ENCODE measurements around the gene HES2. TPM values are rescaled to one million over a fixed set of nuclear protein-coding genes. Genes with fewer than 3 reads are reported as not detected.

HES2 gene
- total RNA-seq, 1 experiment from 2014 or later, result 1.2 TPM

DNA sequence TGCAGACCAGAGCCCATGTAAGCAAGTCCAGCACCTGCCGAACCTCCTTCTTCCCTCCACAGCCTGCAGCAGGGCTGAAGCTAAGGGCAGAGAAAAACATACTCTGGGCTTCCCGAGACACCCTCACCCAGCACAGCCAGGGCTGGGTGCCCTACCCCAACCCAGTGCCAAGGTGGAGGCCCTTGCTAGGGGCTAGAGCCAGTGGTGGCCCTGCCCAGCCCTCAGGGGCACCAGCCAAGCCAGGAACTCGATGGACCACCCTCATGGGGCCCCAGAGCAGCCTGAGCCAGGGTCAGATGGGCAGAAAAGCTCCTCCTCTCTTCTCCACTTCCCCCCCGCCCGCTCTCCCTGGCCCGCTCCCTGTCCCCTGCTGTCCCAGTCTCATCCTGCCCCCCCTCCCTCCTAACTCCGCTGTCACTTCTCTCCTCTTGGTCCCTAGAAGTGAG, 30.3 kb upstream of the HES2 start:
- H3K23ac ChIP-seq (ENCODE audit: insufficient read length, low read depth, low read length), result no peak overlapping the region
- H3K4me2 ChIP-seq (ENCODE audit: insufficient read depth, insufficient read length, low read length), result no peak overlapping the region
- no peaks in the 10 kb centered on the region for H3K9me3 ChIP-seq (ENCODE audit: control insufficient read depth, low read depth, low read length)
- H4K8ac ChIP-seq (replicated peaks; ENCODE audit: insufficient read length, low read depth, low read length), result no peak overlapping the region
- H3K18ac ChIP-seq (ENCODE audit: insufficient read length, low read depth, low read length), result no peak overlapping the region
- Mint-ChIP-seq H3K36me3 (ENCODE audit: insufficient read depth in 1 of 3, low read depth in 3 of 3) (peaks cover 0 to 6% (median 0%) of the 10 kb centered on the region in 3 experiments; a peak in 3 of 7 replicates), H3K4me1 (peaks cover 18 to 36% of the 10 kb centered on the region in 2 experiments), H3K4me3 (peak overlapping the region in 1 of 2 experiments; percentile 74; a peak in 2 of 5 replicates), H3K9me3 (no peaks in the 10 kb centered on the region), H3K27me3 (ENCODE audit: low read depth) (peaks cover under 1% of the 10 kb centered on the region), H3K27ac (no peak overlapping the region)
- H2BK120ac ChIP-seq (ENCODE audit: low read depth, low read length, poor library complexity, severe bottlenecking), result no peak overlapping the region
- H3K56ac ChIP-seq (ENCODE audit: insufficient read length, low read depth, low read length), result no peak overlapping the region
- no peak overlapping the region for H3T11ph ChIP-seq (ENCODE audit: low read length)
- no peak overlapping the region for H2BK12ac ChIP-seq (ENCODE audit: insufficient read length, low read depth, low read length)
- H3K27me3 ChIP-seq (ENCODE audit: insufficient read depth, low read length), result no peaks in the 10 kb centered on the region
- H3K14ac ChIP-seq (ENCODE audit: insufficient read depth, low read length), result no peak overlapping the region
- no peak for DNase-seq
- H4K91ac ChIP-seq (ENCODE audit: insufficient read length, low read depth, low read length), result no peak overlapping the region
- H2BK15ac ChIP-seq (ENCODE audit: low read depth, low read length), result no peak overlapping the region
- H4K5ac ChIP-seq (ENCODE audit: insufficient read length, low read depth, low read length), result no peak overlapping the region
- H2BK20ac ChIP-seq (ENCODE audit: low read depth, low read length, poor library complexity, severe bottlenecking), result no peak overlapping the region
- H2AFZ ChIP-seq (ENCODE audit: low read length), result no peak overlapping the region
- H3K23me2 ChIP-seq (ENCODE audit: insufficient read length, low read depth, low read length, poor library complexity, severe bottlenecking), result peaks cover 2% of the 10 kb centered on the region
- H2BK5ac ChIP-seq (ENCODE audit: insufficient read length, low read length), result no peak overlapping the region
- no peak overlapping the region for H2AK5ac ChIP-seq (ENCODE audit: insufficient read length, low read length)
- no peak overlapping the region for H3K9ac ChIP-seq (ENCODE audit: extremely low read depth, insufficient read length, low read length)
- TF ChIP-seq, protein P1, sequence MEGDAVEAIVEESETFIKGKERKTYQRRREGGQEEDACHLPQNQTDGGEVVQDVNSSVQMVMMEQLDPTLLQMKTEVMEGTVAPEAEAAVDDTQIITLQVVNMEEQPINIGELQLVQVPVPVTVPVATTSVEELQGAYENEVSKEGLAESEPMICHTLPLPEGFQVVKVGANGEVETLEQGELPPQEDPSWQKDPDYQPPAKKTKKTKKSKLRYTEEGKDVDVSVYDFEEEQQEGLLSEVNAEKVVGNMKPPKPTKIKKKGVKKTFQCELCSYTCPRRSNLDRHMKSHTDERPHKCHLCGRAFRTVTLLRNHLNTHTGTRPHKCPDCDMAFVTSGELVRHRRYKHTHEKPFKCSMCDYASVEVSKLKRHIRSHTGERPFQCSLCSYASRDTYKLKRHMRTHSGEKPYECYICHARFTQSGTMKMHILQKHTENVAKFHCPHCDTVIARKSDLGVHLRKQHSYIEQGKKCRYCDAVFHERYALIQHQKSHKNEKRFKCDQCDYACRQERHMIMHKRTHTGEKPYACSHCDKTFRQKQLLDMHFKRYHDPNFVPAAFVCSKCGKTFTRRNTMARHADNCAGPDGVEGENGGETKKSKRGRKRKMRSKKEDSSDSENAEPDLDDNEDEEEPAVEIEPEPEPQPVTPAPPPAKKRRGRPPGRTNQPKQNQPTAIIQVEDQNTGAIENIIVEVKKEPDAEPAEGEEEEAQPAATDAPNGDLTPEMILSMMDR (conservative IDR thresholded peaks at IDR 0.05), result no peak
- H3K4ac ChIP-seq (ENCODE audit: low read depth, low read length), result no peak overlapping the region
- no peaks in the 10 kb centered on the region for H3K79me2 ChIP-seq (ENCODE audit: insufficient read depth, low read length)
- H4K20me1 ChIP-seq (ENCODE audit: control insufficient read depth, insufficient read depth, insufficient read length), result no peaks in the 10 kb centered on the region
- H3K27ac ChIP-seq (ENCODE audit: insufficient read length, low read depth, low read length), result no peak overlapping the region
- H3K79me1 ChIP-seq (ENCODE audit: insufficient read depth, low read depth, low read length, poor library complexity, severe bottlenecking), result no peaks in the 10 kb centered on the region
- no peaks in the 10 kb centered on the region; the same call in 1 of the 2 replicates for H3K4me1 ChIP-seq (ENCODE audit: insufficient read depth, low read length)
- WGBS (ENCODE audit: extremely low coverage, insufficient read length, low lambda C conversion rate), result no CpG with 5 or more reads among the region's 7 CpGs
